Lung (tissue), 12 donors: ENCODE results near the gene NUDT22. TPM values are rescaled to one million over a fixed set of nuclear protein-coding genes. Genes with fewer than 3 reads are reported as not detected.
A peak's percentile ranks its signal among the peaks of the same experiment; 100 is the strongest.

Experiments used
- ATAC-seq: fragments of 200-7000 bp; cut with Tn5 transposase; one replicate; pipeline ENCODE4 v1.9.1; 2020; ENCODE audit warnings: moderate number of reproducible peaks; ENCODE audit not compliant: insufficient read depth, low FRiP score
- DNase-seq, 3 donors: peaks; one replicate each; pipeline ENCODE4 v3.0.0-alpha.2; 2013 to 2017
- H3K27ac ChIP-seq, 2 donors: one replicate each; pipeline ENCODE4 v1.5.1; 2013; ENCODE audit warnings: mild to moderate bottlenecking in 2 of 2, moderate library complexity in 2 of 2, control low read depth in 1 of 2, inconsistent platforms in 1 of 2, low read depth in 1 of 2, low read length in 1 of 2
- H3K27me3 ChIP-seq, 3 donors: one replicate each; pipeline ENCODE4 v1.5.1; 2013; ENCODE audit warnings: low read length in 2 of 3; ENCODE audit not compliant: control insufficient read depth in 3 of 3, insufficient read depth in 3 of 3
- H3K36me3 ChIP-seq, 4 donors: one replicate each; pipeline ENCODE4 v1.5.1; 2013; ENCODE audit warnings: low read length in 4 of 4, mild to moderate bottlenecking in 1 of 4, moderate library complexity in 1 of 4; ENCODE audit not compliant: control insufficient read depth in 4 of 4, insufficient read depth in 4 of 4
- H3K4me1 ChIP-seq, 5 donors: one replicate each; pipeline ENCODE4 v1.5.1; 2013; ENCODE audit warnings: low read length in 5 of 5, mild to moderate bottlenecking in 2 of 5, moderate library complexity in 1 of 5; ENCODE audit not compliant: control insufficient read depth in 5 of 5, insufficient read depth in 5 of 5
- H3K4me3 ChIP-seq: one replicate; pipeline ENCODE4 v1.5.1; 2013; ENCODE audit warnings: mild to moderate bottlenecking, control low read depth, moderate library complexity
- H3K9ac ChIP-seq, 2 donors: one replicate each; pipeline ENCODE4 v1.5.1; 2013; ENCODE audit warnings: low read length in 2 of 2, control low read depth in 1 of 2; ENCODE audit not compliant: insufficient read depth in 1 of 2
- H3K9me3 ChIP-seq, 4 donors: one replicate each; pipeline ENCODE4 v1.5.1; 2013; ENCODE audit warnings: low read length in 3 of 4, mild to moderate bottlenecking in 1 of 4, moderate library complexity in 1 of 4; ENCODE audit not compliant: control insufficient read depth in 4 of 4, insufficient read depth in 3 of 4
- CTCF ChIP-seq: IDR thresholded peaks from 2 replicates; pipeline ENCODE4 v1.5.1; 2012; ENCODE audit warnings: mild to moderate bottlenecking; ENCODE audit errors: control extremely low read depth, extremely low read depth
- WGBS, 2 donors: extraction: QIAGEN DNeasy Blood & Tissue Kit; methylation state at CpG; one replicate each; pipeline ENCODE4 v1.1.7; 2013; 5-methylcytosine and 5-hydroxymethylcytosine counted together
- polyA plus RNA-seq, 2 donors: library from polyadenylated mRNA; stranded (reverse); fragments of 200-250 nt; gene quantifications; one replicate each; pipeline ENCODE4 v1.2.1, GENCODE V29; 2013
- total RNA-seq, 2 donors: library from RNA; depleted of rRNA in 1 of 2; stranded (reverse); fragments of >200 nt in 1 of 2; gene quantifications; one replicate each; pipeline ENCODE4 v1.2.1, GENCODE V29; 2014 to 2021
- donor health status: control.
- donor health status: control.
- donor health status: Bipolar disorder and iron deficiency.
- donor health status: healthy.
- donor health status: DM: yes; HTN: yes; CAD: no.

The NUDT22 gene
- total and polyA plus RNA-seq, 4 donors: 23.7 to 90.2 (median 64.9) TPM

GRCh38 chr11:64183890-64184289, 42.2 kb upstream of the NUDT22 start:
- DNase-seq (no peak), ATAC-seq (no peak)
- H3K27ac ChIP-seq: peak overlapping the region in 1 of 2 donors; percentile 27
- peaks cover 0 to 6% (median 0%) of the 10 kb centered on the region in 4 donors for H3K36me3 ChIP-seq
- no peak overlapping the region for H3K9ac ChIP-seq
- H3K4me1 ChIP-seq: peaks cover 0 to 28% (median 0%) of the 10 kb centered on the region in 5 donors
- no peak for TF ChIP-seq CTCF
- WGBS, 2 donors: 90 to 93% methylated on average over 6 to 7 of the region's 7 CpGs
- no peaks in the 10 kb centered on the region for H3K9me3 ChIP-seq
- no peak overlapping the region for H3K4me3 ChIP-seq
- H3K27me3 ChIP-seq: no peaks in the 10 kb centered on the region

DNA sequence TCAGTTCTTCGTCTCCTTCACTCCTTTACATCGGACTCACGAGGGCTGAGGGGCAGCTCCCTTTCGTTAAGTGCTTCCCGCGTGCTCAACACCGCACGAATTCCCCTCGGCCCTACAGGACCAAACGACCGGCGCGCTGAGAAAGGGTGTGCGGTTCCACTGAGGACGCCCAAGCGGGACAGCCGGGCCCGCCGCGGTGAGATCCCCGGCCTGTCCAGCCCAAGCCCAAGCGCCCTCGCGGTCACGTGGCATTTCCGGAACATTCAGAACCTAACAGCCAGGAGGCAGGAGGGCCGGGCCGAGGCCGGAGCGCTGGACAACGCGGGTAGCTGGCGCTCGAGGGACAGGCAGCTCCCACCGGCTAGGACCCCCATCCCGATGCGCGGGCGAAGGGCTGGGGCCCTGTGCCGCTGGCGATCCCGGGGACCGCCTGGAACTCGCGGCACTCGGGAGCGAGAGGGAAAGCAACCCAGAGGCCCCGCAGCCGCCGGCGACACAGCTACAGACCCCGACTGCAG, 40.8 kb upstream of the NUDT22 start:
- 0% methylated on average over 52 of the region's 52 CpGs for WGBS, 2 donors
- H3K4me1 ChIP-seq: peaks cover 0 to 33% (median 4%) of the 10 kb centered on the region in 5 donors
- DNase-seq: peak in 1 of 3 donors; percentile 85
- no peaks in the 10 kb centered on the region for H3K9me3 ChIP-seq
- no peak for TF ChIP-seq CTCF
- H3K36me3 ChIP-seq: peaks cover 0 to 6% (median 0%) of the 10 kb centered on the region in 4 donors
- peak overlapping the region; percentile 93 to 98 for H3K27ac ChIP-seq
- peak overlapping the region; percentile 60 to 75 for H3K9ac ChIP-seq
- H3K4me3 ChIP-seq: peak overlapping the region; percentile 69
- ATAC-seq: peak; percentile 39
- H3K27me3 ChIP-seq: no peaks in the 10 kb centered on the region

GRCh38 chr11:64185693-64186491, 40.2 kb upstream of the NUDT22 start, which contains the start of gene STIP1:
STIP1 (plus strand) TSS chr11:64186171; CDS start chr11:64186262, 91 bp downstream.
- peak within 1 kb of the TSS; percentile 60 to 75 for H3K9ac ChIP-seq
- DNase-seq: peak; percentile 100
- no peaks in the 10 kb centered on the region for H3K27me3 ChIP-seq
- 1% methylated on average over 66 to 74 of the region's 74 CpGs for WGBS, 2 donors
- no peaks in the 10 kb centered on the region for H3K9me3 ChIP-seq
- ATAC-seq: peak; percentile 92
- peaks cover 0 to 6% (median 0%) of the 10 kb centered on the region in 4 donors for H3K36me3 ChIP-seq
- H3K4me3 ChIP-seq: peak within 1 kb of the TSS; percentile 69
- peaks cover 0 to 27% (median 4%) of the 10 kb centered on the region in 5 donors for H3K4me1 ChIP-seq
- H3K27ac ChIP-seq: peak within 1 kb of the TSS; percentile 93 to 98
- no peak for TF ChIP-seq CTCF
